Natural killer cell (primary cell): Measurements from ENCODE around the gene NARF. TPM values are rescaled to one million over a fixed set of nuclear protein-coding genes. Genes with fewer than 3 reads are reported as not detected.
"Not testable (repeated sequence)": the region's sequence is repeated elsewhere in the genome, so short reads cannot be mapped to it uniquely, and the experiment has no call there.

ENCODE experiments used
- ATAC-seq, 3 donors: fragments of 150-1000 bp in 2 of 3; fragments of 200-7000 bp in 1 of 3; cut with Tn5 transposase; 1 replicate in 1 of 3; 2 replicates in 2 of 3; pipeline ENCODE4 v1.10.0; 2021; ENCODE audit warnings: mild to moderate bottlenecking in 2 of 3, moderate library complexity in 2 of 3
- DNase-seq, 2 donors: peaks; one replicate each; pipeline versions ENCODE4 v3.0.0 to v3.0.0-alpha.2; 2013 to 2021; ENCODE audit warnings: mixed read lengths in 1 of 2
- H3K27ac ChIP-seq: one replicate; pipeline ENCODE4 v1.5.1; 2013; ENCODE audit warnings: mild to moderate bottlenecking, low read length
- H3K27me3 ChIP-seq: one replicate; pipeline ENCODE4 v1.6.1; 2013; ENCODE audit warnings: low read length; ENCODE audit not compliant: control insufficient read depth, insufficient read depth
- H3K36me3 ChIP-seq: one replicate; pipeline ENCODE4 v1.6.1; 2013; ENCODE audit warnings: low read length; ENCODE audit not compliant: control insufficient read depth, insufficient read depth
- H3K4me1 ChIP-seq: one replicate; pipeline ENCODE4 v1.6.1; 2013; ENCODE audit warnings: low read length; ENCODE audit not compliant: control insufficient read depth, insufficient read depth
- H3K4me3 ChIP-seq: one replicate; pipeline ENCODE4 v1.5.1; 2013; ENCODE audit warnings: low read length
- H3K9me3 ChIP-seq: one replicate; pipeline ENCODE4 v1.6.1; 2013; ENCODE audit warnings: low read length; ENCODE audit not compliant: control insufficient read depth, insufficient read depth
- H3K27ac Mint-ChIP-seq, 2 donors: one replicate each; pipeline ENCODE4 v1.8.0; 2022; ENCODE audit warnings: mild to moderate bottlenecking in 2 of 2, mixed read lengths in 2 of 2, moderate library complexity in 1 of 2
- H3K27me3 Mint-ChIP-seq, 2 donors: one replicate each; pipeline ENCODE4 v1.8.0; 2022; ENCODE audit warnings: low read depth in 2 of 2, mixed read lengths in 2 of 2
- H3K36me3 Mint-ChIP-seq: one replicate; pipeline ENCODE4 v1.8.0; 2022; ENCODE audit warnings: mixed read lengths
- H3K4me1 Mint-ChIP-seq, 2 donors: one replicate each; pipeline ENCODE4 v1.8.0; 2022; ENCODE audit warnings: mixed read lengths in 2 of 2
- H3K4me3 Mint-ChIP-seq: one replicate; pipeline ENCODE4 v1.8.0; 2022; ENCODE audit warnings: mild to moderate bottlenecking, moderate library complexity, mixed read lengths
- H3K9me3 Mint-ChIP-seq, 2 donors: one replicate each; pipeline ENCODE4 v1.8.0; 2022; ENCODE audit warnings: mixed read lengths in 2 of 2
- CTCF ChIP-seq: fragments of 200-600 bp; IDR thresholded peaks from one replicate; pipeline ENCODE4 v1.8.0; 2022; ENCODE audit warnings: antibody characterized with exemption
- WGBS: methylation state at CpG from one replicate; pipeline ENCODE4 v1.1.7; 2013; ENCODE audit warnings: missing lambda C conversion rate; ENCODE audit not compliant: insufficient coverage; 5-methylcytosine and 5-hydroxymethylcytosine counted together
- intact Hi-C: fragments of 100-400 bp; cut with micrococcal nuclease; formaldehyde crosslinking; loops from one replicate; pipeline ENCODE4 v1.14.2; 2022
- total RNA-seq, 4 donors: library from RNA; stranded (reverse); fragments of 120-200 nt in 1 of 4; gene quantifications; one replicate each; pipeline versions ENCODE4 v1.2.3 to v1.2.4, GENCODE V29; 2013 to 2022

NARF gene
- total RNA-seq, 3 donors from 2014 or later (not counting 1 experiment from before 2014, with no cell fraction given): 130 to 203 (median 158) TPM

- intact Hi-C loops: no loop called here
- no peak for DNase-seq
- no peaks in the 10 kb centered on the region for H3K9me3 ChIP-seq
- Mint-ChIP-seq H3K9me3 (no peaks in the 10 kb centered on the region), H3K4me3 (no peak overlapping the region), H3K4me1 (no peaks in the 10 kb centered on the region), H3K36me3 (no peaks in the 10 kb centered on the region), H3K27me3 (no peaks in the 10 kb centered on the region), H3K27ac (no peak overlapping the region)
- H3K36me3 ChIP-seq: no peaks in the 10 kb centered on the region
- no peaks in the 10 kb centered on the region for H3K27me3 ChIP-seq
- H3K4me1 ChIP-seq: no peaks in the 10 kb centered on the region
- 84% methylated on average over 7 of the region's 7 CpGs for WGBS
- no peak overlapping the region for H3K4me3 ChIP-seq
- no peak for TF ChIP-seq CTCF
- ATAC-seq: no peak
- H3K27ac ChIP-seq: no peak overlapping the region
These were observed 49.2 kb downstream of the NARF start for GRCh38 chr17:82507631-82508175.

DNA sequence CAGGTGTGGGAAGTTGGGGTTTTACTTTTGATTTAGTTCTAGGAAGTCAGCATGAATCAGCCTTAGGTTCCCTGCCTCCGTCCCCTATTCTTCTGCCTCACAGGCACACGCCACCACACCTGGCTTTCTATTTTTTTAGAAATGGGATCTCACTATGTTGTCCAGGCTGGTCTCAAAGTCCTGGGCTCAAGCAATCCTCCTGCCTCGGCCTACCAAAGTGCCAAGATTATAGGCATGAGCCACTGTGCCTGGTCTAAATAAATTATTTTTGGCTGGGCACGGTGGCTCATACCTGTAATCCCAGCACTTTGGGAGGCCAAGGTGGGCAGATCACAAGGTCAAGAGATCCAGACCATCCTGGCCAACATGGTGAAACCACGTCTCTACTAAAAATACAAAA, 53.1 kb downstream of the NARF start:
- H3K4me3 ChIP-seq, DNase-seq, ATAC-seq, H3K27ac Mint-ChIP-seq, H3K9me3 ChIP-seq, H3K36me3 ChIP-seq, H3K36me3 Mint-ChIP-seq, H3K4me1 Mint-ChIP-seq, H3K4me1 ChIP-seq, H3K27me3 Mint-ChIP-seq, H3K4me3 Mint-ChIP-seq, intact Hi-C loops, H3K9me3 Mint-ChIP-seq, H3K27ac ChIP-seq, H3K27me3 ChIP-seq: not testable (repeated sequence)
- 97% methylated on average over 5 of the region's 5 CpGs for WGBS

DNA sequence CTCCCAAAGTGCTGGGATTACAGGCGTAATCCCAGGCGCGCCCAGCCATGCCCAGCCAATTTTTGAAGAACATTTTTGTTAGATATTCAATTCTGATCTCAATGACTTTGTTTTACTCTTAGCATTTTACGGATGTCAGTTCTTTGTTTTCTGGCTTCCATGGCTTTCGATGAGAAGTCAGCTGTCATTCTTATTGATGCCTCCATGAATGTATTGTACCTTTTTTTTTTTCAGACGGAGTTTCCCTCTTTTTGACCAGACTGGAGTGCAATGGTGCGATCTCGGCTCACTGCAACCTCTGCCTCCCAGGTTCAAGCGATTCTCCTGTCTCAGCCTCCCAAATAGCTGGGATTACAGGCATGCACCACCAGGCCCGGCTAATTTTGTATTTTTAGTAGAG, 55.3 kb downstream of the NARF start:
- H3K27me3 ChIP-seq, DNase-seq, H3K4me3 ChIP-seq, H3K36me3 Mint-ChIP-seq, intact Hi-C loops, H3K4me3 Mint-ChIP-seq, ATAC-seq, H3K27ac ChIP-seq, H3K27me3 Mint-ChIP-seq, H3K4me1 ChIP-seq, H3K9me3 Mint-ChIP-seq, H3K27ac Mint-ChIP-seq, H3K4me1 Mint-ChIP-seq, H3K9me3 ChIP-seq, H3K36me3 ChIP-seq: not testable (repeated sequence)
- 95% methylated on average over 10 of the region's 10 CpGs for WGBS

DNA sequence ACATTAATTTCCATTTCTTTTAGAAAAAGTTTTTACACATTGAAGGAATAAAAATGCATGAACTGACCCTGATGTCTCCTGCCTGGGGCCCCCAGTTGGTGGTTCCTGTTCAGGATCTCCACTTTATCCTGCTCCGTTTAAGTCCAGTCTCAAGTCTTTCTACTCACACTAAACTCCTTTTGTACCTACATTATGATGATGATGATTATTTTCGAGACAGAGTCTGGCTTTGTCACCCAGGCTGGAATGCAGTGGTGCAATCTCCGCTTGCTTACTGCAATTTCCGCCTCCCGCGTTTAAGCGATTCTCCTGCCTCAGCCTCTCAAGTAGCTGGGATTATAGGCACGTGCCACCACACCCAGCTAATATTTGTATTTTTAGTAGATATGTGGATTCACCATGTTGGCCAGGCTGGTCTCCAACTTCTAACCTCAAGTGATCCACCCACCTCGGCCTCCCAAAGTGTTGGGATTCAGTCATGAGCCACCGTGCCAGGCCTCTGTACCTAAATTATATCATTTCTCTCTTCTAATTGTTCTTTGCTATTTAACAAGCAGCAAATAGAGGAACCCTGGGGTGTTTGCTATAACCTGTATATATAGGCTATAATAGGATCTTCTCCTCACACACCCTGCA, 58.8 kb downstream of the NARF start:
- intact Hi-C loops: no loop called here
- Histone ChIP-seq H3K36me3 (no peaks in the 10 kb centered on the region), H3K4me1 (peaks cover 25% of the 10 kb centered on the region), H3K27ac (no peak overlapping the region), H3K27me3 (no peaks in the 10 kb centered on the region), H3K9me3 (no peaks in the 10 kb centered on the region), H3K4me3 (no peak overlapping the region)
- TF ChIP-seq CTCF: no peak
- no peaks in the 10 kb centered on the region for H3K27me3 Mint-ChIP-seq
- DNase-seq (no peak), ATAC-seq (no peak)
- H3K4me1 Mint-ChIP-seq: peaks cover 6 to 16% of the 10 kb centered on the region in 2 donors
- H3K4me3 Mint-ChIP-seq: no peak overlapping the region
- no peaks in the 10 kb centered on the region for H3K9me3 Mint-ChIP-seq
- no peaks in the 10 kb centered on the region for H3K36me3 Mint-ChIP-seq
- no peak overlapping the region for H3K27ac Mint-ChIP-seq
- WGBS: 95% methylated on average over 9 of the region's 10 CpGs
